ENCODE results near the gene AKAP4. TPM values are rescaled to one million over a fixed set of nuclear protein-coding genes. Genes with fewer than 3 reads are reported as not detected.

AKAP4 gene
- not detected for polyA plus RNA-seq (2012; ENCODE audit: missing spikeins)

GRCh38 chrX:50200907-50201306 is at the start of gene AKAP4:
AKAP4 (minus strand) TSS chrX:50201007; CDS start chrX:50200889, 118 bp downstream.
- no peak for FAIRE-seq
- TF ChIP-seq POLR2AphosphoS5 (IDR thresholded peaks at IDR 0.05; ENCODE audit: low read depth, low read length), result no peak
- no peak for TF ChIP-seq POLR2A (IDR thresholded peaks at IDR 0.05; ENCODE audit: low read depth, low read length)
- TF ChIP-seq TAF1 (IDR thresholded peaks at IDR 0.05; ENCODE audit: borderline replicate concordance, low read depth, low read length), result no peak
- no peak for DNase-seq (ENCODE audit: insufficient read length)

GRCh38 chrX:50211510-50211909 is 10.7 kb upstream of the AKAP4 start:
- no peak for TF ChIP-seq TAF1 (IDR thresholded peaks at IDR 0.05; ENCODE audit: borderline replicate concordance, low read depth, low read length)
- TF ChIP-seq POLR2A (IDR thresholded peaks at IDR 0.05; ENCODE audit: low read depth, low read length), result no peak
- no peak for TF ChIP-seq POLR2AphosphoS5 (IDR thresholded peaks at IDR 0.05; ENCODE audit: low read depth, low read length)
- FAIRE-seq, result no peak
- no peak for DNase-seq (ENCODE audit: insufficient read length)

GRCh38 chrX:50206753-50207152 is 5.9 kb upstream of the AKAP4 start:
- no peak for TF ChIP-seq POLR2A (IDR thresholded peaks at IDR 0.05; ENCODE audit: low read depth, low read length)
- DNase-seq (ENCODE audit: insufficient read length) (no peak), FAIRE-seq (peak; percentile 72)

GRCh38 chrX:50204364-50204899 is 3.6 kb upstream of the AKAP4 start, which contains the start of gene CCNB3:
CCNB3 (plus strand) TSS chrX:50204765; CDS start chrX:50285164, 80,399 bp downstream.
- FAIRE-seq (peak; percentile 70), DNase-seq (ENCODE audit: insufficient read length) (peak; percentile 34)
- no peak for TF ChIP-seq POLR2AphosphoS5 (IDR thresholded peaks at IDR 0.05; ENCODE audit: low read depth, low read length)
- TF ChIP-seq TAF1 (IDR thresholded peaks at IDR 0.05; ENCODE audit: borderline replicate concordance, low read depth, low read length), result no peak
- TF ChIP-seq POLR2A (IDR thresholded peaks at IDR 0.05; ENCODE audit: low read depth, low read length), result no peak

GRCh38 chrX:50202539-50202938 is 1.7 kb upstream of the AKAP4 start:
- TF ChIP-seq POLR2AphosphoS5 (IDR thresholded peaks at IDR 0.05; ENCODE audit: low read depth, low read length) (no peak), TAF1 (IDR thresholded peaks at IDR 0.05; ENCODE audit: borderline replicate concordance, low read depth, low read length) (no peak), POLR2A (IDR thresholded peaks at IDR 0.05; ENCODE audit: low read depth, low read length) (no peak)
- FAIRE-seq, result no peak
- DNase-seq (ENCODE audit: insufficient read length), result no peak

GRCh38 chrX:50198348-50198747 is 2.5 kb downstream of the AKAP4 start:
- FAIRE-seq (peak; percentile 51), DNase-seq (ENCODE audit: insufficient read length) (no peak)
- TF ChIP-seq TAF1 (IDR thresholded peaks at IDR 0.05; ENCODE audit: borderline replicate concordance, low read depth, low read length) (no peak), POLR2A (IDR thresholded peaks at IDR 0.05; ENCODE audit: low read depth, low read length) (no peak), POLR2AphosphoS5 (IDR thresholded peaks at IDR 0.05; ENCODE audit: low read depth, low read length) (no peak)

GRCh38 chrX:50188859-50189600 is 11.8 kb downstream of the AKAP4 start:
- DNase-seq (ENCODE audit: insufficient read length) (no peak), FAIRE-seq (no peak)
- TF ChIP-seq TAF1 (IDR thresholded peaks at IDR 0.05; ENCODE audit: borderline replicate concordance, low read depth, low read length) (no peak), POLR2A (IDR thresholded peaks at IDR 0.05; ENCODE audit: low read depth, low read length) (no peak), POLR2AphosphoS5 (IDR thresholded peaks at IDR 0.05; ENCODE audit: low read depth, low read length) (no peak)

- FAIRE-seq (no peak), DNase-seq (ENCODE audit: insufficient read length) (no peak)
- no peak for TF ChIP-seq POLR2AphosphoS5 (IDR thresholded peaks at IDR 0.05; ENCODE audit: low read depth, low read length)
- TF ChIP-seq TAF1 (IDR thresholded peaks at IDR 0.05; ENCODE audit: borderline replicate concordance, low read depth, low read length), result no peak
- TF ChIP-seq POLR2A (IDR thresholded peaks at IDR 0.05; ENCODE audit: low read depth, low read length), result no peak
These were observed 16.9 kb downstream of the AKAP4 start for GRCh38 chrX:50183891-50184290.

GRCh38 chrX:50180073-50180940 is 20.5 kb downstream of the AKAP4 start:
- DNase-seq (ENCODE audit: insufficient read length) (no peak), FAIRE-seq (peak; percentile 24)
- TF ChIP-seq POLR2A (IDR thresholded peaks at IDR 0.05; ENCODE audit: low read depth, low read length) (no peak), POLR2AphosphoS5 (IDR thresholded peaks at IDR 0.05; ENCODE audit: low read depth, low read length) (no peak), TAF1 (IDR thresholded peaks at IDR 0.05; ENCODE audit: borderline replicate concordance, low read depth, low read length) (no peak)

- DNase-seq (ENCODE audit: insufficient read length) (no peak), FAIRE-seq (no peak)
- TF ChIP-seq POLR2AphosphoS5 (IDR thresholded peaks at IDR 0.05; ENCODE audit: low read depth, low read length) (no peak), TAF1 (IDR thresholded peaks at IDR 0.05; ENCODE audit: borderline replicate concordance, low read depth, low read length) (no peak), POLR2A (IDR thresholded peaks at IDR 0.05; ENCODE audit: low read depth, low read length) (no peak)
These were observed 31.1 kb downstream of the AKAP4 start for GRCh38 chrX:50169717-50170116.

GRCh38 chrX:50168241-50168687 is 32.5 kb downstream of the AKAP4 start:
- TF ChIP-seq TAF1 (IDR thresholded peaks at IDR 0.05; ENCODE audit: borderline replicate concordance, low read depth, low read length) (no peak), POLR2AphosphoS5 (IDR thresholded peaks at IDR 0.05; ENCODE audit: low read depth, low read length) (no peak), POLR2A (IDR thresholded peaks at IDR 0.05; ENCODE audit: low read depth, low read length) (no peak)
- FAIRE-seq (no peak), DNase-seq (ENCODE audit: insufficient read length) (no peak)
